Renal cortex interstitium (tissue), 11 donors: ENCODE measurements around the gene STARD7. TPM values are rescaled to one million over a fixed set of nuclear protein-coding genes. Genes with fewer than 3 reads are reported as not detected.

Experiments
- DNase-seq, 11 donors: peaks; one replicate each; pipeline ENCODE4 v3.0.0-alpha.2; 2013; ENCODE audit warnings: low read depth in 9 of 11, low spot score in 4 of 11; ENCODE audit errors: extremely low read depth in 1 of 11
- polyA plus RNA-seq, 3 donors: library from polyadenylated mRNA; unstranded; fragments of 120-200 nt; gene quantifications; one replicate each; pipeline ENCODE4 v1.2.1, GENCODE V29; 2013; ENCODE audit not compliant: insufficient read length in 3 of 3

The STARD7 gene
- polyA plus RNA-seq, 3 donors = 135 to 159 (median 141) TPM

DNA sequence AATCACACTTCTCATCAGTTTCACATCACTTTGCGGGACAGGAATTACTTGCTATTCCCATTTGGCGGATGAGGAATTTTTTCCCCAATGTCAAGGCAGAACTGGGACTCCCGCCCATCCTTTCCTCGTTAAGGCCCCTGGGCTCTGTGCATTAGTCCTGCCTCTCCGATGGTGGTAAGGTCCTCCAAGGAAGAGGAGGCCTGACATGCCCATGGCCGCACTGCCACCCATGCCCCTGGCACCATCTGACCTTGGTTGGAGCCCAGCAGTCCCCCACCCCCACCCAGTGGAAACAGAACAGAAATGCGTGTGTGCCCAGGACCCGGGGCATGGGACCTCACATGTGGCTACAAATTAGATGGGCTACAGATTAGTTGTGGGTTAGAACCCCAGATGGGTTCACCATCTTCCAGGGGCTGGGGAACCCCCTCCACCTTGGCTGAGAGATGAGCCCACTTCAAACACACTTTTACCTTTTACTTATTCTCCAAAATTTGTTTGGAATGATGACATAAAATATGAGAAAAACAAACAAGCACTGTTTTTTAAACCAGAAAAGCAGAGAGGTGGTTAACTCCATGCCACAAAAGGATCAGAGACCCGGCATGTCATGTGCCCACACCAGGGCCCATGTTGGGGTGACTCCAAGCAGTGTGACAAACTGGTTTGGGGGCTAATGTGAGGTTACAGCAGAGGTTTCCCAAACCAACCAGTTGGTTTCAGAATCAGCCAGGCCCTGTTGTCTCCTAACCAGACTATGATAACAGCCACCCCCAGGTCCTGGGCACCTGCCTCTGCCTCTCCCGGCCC lies 52.4 kb downstream of the STARD7 start:
- no peak for DNase-seq

DNA sequence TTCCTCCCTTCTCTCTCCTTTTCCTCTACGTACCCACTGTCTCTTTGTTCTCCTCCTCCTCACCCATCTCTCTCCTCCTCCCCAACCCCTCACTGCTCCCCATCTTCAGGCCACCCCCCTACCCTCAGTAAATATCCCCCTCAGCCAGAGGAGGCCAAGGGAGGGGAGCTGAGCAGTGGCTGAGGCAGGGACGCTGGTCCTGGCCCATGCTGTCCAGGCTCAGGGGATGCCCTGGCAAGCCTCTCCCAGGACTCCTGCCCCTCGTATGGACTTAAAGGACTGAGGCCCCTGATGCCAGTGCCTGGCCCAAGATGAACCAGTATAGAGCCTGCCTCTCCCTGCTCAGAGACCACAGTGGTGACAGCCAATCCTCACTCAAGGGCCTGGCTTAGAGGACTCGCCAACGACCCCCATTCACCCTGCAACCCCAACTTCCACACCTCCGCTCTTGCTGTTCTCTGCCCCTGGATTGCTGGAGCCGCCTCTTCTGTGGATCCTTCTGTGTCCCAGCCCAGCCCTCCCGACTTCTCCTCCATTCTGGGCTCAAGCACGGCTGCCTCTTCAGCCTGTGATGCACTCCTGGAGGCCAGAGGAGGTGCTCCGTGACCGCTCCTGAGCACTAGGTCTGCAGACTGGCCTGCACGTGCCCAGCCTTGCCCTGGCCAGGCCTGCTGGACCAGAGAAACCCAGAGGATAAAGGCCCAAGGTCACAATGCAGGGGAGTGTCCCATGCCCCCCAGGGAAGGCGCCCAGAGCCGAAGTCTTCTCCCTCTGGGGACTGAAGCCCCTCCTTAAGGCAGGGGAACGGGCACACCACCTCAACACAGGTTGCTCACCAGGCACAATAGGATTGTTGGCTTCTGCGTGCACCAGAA lies 53.9 kb downstream of the STARD7 start:
- DNase-seq = no peak

DNA sequence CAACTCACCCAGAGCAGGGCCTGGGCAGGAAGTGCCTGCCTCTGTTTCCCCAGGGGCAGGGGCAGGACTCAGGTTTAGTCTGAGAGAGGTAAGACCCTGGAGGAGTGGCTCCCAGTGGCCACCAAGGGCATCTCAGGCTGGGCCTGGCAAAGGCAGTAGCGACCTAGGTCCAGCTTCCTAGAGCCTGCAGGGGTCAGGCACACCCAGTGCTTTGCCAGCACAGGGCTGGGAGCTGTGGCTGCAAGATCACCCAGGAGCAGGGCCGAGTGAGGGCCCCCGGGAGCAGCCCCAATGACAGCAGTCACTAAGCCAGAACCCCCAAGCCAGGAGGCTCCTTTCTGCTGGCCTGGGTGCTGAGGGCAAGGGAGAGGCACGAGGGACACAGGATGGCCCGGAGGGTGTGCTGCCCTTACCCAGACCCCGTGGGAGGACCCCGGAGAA lies 54.6 kb downstream of the STARD7 start:
- DNase-seq = no peak

DNA sequence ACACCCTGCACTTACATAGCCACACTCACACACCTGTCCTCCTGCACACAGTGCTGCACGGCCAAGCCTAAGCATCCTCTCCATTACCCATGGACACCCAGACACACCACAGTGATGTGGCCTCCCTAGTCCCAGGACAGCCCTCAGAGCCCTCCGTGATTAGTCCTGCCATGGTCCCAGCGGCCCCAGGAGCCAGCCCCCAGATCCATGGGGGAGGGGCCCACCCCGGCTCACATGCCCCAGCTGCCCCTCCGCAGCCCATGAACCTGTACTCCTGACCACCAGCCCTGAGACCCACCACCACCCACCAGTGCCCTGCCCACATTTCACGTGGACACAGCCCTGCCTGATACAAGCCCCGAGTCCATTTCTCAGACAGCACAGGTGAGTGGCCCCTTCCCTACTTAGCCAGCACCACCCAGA lies 55.3 kb downstream of the STARD7 start:
- DNase-seq = no peak

DNA sequence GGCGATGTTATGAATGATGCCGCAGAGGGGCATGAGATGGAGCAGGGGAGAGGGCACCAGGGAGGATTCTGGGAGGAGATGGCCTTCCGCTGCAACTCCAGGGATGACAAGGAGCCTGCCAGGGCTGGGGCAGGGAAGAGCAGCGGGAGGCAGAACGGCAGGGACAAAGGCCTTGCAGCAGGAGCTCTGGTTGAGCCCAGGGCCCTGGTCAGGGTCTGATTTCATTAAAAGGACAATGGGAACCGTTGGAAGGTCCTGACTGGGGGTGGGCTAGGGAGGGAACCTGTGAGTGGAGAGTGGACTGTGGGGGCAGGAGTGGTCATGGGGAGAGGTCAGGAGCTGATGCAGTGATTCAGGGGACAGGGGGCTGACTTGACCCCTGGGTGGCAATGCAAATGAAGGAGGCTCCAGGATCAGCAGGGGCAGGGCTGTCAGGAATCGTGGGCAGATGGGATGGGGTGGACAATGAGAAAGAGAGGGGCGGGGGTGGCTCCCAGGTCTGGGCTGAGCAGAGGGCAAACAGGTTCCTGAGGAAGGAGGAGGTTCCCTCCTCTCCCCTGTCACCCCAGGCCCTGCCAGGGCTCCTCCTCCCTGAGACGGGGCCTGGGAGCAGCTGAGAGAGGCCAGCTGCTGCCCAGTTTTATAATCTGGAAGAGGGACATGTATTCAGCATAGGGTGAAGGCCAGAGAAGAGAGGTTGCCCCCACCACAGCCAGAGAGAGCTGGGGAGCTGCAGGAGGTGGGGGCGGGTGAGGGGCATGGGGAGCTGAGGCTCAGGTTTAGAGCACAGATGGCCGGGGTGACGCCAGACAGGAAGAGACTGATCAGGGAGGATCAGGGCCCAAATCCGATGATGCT lies 56.1 kb downstream of the STARD7 start:
- no peak for DNase-seq

DNA sequence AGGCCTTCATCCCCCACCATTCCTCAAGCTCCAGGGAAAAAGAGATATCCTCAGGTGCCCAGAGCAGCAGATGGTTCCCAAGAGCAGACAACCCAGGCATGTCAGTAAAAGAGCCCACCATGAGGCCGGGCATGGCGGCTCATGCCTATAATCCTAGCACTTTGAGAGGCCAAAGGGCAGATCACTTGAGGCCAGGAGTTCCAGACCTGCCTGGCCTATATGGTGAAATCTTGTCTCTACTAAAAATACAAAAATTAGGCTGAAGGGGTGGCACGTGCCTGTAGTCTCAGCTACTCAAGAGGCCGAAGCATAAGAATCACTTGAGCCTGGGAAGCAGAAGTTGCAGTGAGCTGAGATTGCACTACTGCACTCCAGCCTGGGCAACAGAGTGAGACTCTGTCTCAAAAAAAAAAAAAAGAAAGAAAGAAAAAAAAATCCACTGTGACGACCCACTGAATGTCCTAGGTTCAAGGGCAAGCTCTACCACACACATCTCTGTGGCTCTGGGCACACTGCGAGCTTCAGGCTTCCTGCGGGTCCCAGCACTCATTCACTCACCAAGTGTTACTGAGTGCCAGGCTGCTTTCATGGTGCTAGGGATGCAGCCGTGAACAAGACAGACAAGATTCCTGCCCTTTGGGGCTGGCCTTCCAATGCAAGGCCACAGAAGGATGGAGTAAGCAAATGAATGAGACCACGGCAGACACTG lies 56.9 kb downstream of the STARD7 start:
- no peak for DNase-seq

DNA sequence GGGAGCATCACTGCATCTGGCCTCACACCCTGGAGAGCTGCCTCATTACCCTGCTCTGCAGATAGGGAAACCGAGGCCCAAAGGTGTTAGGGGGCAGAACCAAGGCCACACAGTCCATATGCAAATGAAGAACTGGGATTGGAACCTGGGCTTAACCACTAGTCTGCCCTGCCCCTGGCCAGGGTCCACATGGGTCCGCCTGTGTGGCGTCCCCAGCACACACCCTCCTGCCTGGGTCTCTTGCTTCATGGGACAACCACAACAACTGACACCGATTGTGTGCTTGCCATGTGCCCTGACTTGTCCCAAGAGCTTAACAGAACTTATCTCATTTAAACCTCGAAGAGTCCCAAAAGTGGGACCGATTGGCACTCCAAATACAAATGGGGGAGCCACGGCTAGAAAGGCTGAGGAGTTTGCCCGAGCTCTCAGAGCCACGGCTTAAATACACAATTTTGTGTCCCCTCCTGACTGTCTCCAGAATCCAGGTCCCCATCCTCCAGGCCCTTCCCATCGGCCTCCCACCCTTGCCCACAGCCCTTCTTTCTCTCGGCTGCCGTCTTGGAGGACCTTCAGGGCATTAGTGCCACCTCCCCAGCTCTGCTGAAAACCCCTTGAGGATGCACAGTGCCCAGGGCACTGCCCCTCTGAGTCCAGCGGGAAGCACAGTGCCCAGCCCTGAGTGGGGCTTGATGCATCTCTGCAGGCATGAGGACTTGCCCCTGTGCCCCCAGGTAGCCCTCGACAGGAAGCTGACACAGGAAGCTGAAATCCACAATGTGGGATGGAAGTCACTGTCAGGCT lies 57.6 kb downstream of the STARD7 start:
- DNase-seq = no peak

DNA sequence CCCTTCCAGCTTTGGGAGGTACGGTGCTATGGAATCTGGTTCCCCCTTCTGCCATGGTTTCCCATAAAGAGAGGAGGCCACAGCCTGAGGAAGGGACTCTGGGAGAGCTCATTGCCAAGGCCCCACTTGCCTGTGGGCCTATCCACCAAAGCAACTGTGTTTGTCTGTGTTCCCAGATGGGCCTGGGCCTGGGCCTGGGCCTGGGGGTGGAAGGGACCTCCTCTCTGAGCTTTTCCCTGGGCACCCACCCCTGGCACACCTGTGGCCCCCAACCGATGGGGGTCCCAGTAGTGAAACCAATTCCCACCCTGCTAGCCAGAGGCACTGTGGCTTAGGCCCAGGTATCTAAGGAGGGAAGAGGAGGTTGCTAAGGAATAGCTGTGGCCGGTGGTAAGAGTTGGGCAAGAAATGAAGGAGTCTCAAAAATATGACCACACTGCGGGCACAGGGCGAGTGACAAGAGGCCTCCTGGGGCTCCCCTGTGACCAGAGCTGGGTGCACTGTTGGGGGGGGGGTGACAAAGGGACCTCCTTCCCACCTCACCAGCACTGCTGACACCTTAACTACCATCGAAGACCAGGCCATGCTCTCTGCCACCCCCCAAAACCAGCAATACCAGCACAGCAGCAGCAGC lies 58.5 kb downstream of the STARD7 start:
- no peak for DNase-seq

DNA sequence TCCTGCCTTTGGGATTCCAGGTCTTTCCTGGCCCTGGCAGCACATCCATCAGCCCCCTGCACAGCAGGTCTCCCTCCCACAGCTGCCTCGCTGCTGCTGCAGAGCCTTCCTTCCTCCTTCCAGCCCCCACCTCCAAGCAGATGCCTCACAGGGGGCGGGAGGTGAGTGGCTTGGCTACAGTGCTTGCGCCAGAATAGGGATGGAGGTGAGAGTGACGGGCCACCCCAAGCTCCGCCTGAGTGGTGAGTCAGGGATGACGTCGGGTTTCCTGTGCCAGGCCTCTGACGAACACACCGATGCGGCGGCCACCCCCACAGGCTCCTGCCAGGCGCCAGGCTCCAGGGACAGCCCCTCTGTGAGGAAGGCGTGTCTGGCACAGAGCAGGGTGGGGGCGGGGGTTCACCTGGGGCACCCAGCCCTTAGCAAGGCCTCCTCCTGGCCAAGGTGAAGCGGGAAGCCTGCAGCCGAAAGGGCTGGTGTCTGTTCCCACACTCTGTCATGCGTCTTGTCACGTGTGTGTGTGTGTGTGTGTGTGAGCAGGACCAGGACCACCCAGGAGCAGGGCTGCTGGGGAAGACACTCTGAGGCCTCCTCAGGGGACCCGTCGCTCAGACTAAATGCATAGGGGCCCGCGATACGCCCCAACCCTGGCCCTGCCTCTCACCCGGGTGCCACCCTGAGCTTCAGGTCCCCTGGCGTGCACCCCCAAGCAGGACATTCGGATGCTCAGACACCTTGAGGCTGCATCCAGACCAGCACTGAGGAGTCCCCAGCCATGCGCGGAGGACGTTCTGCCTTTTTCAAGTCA lies 60.0 kb downstream of the STARD7 start:
- peak in 7 of 11 donors; percentile 67 to 77 (median 70) for DNase-seq

DNA sequence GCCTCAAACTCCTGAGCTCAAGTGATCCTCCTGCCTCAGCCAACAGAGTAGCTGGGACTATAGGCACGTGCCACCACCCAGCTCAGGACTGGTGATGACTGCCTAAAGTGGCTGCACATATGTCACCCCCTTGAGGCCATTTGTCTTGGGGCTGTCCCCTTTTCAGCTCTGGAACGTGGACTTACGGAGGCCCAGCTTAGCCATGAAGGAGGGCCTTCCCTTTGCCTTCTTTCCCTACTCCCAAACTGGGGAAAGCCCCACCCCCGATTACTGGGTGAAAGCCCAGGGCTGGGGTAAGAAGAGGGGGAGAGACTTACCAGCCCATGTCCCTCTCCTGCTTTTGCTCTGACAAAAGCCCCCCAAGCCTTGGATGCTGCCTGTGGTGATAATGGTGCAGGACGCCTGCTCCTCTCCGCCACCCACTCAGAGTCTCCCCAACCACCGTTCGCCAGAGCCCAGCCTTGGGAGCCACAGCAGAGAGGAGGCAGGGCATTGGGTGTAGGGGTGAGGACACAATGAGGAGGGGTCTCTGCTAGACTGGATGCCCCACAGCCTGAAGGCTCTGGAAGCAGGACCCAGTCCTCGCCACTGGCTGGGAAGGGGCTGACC lies 60.9 kb downstream of the STARD7 start:
- DNase-seq = no peak

DNA sequence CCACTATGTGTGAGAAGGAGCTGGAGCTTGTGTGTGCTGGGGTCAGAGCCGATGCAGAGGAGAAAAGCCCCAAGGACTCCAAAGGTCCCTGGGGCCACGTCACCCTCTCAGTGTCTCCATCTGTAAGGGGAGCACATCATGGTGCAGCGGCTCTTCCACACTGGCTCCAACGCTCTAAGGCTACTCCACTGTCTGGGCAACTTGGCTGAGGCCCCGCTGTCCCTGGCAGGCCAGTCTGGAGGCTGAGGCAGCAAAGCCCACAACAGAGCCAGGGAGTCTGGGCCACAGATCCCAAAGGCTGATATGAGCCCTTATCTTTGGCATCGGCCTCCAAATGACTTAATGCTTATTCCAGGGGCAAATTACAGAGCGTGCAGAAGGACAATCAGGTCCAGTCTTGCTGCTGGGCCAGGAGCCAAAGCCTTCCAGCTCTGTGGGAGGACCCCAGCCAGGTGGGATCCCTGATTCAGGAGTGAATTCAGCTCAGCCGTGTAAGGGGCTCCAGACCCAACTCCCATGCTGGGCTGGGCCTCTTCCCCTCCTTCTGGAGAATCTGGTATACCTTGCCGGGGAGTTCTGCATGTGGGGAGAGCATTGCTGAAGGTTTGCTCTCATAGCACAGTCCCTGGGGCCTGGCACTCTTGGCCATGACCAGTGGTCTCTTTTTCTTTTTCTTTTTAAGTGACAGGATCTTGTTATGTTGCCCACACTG lies 61.6 kb downstream of the STARD7 start:
- DNase-seq = no peak

DNA sequence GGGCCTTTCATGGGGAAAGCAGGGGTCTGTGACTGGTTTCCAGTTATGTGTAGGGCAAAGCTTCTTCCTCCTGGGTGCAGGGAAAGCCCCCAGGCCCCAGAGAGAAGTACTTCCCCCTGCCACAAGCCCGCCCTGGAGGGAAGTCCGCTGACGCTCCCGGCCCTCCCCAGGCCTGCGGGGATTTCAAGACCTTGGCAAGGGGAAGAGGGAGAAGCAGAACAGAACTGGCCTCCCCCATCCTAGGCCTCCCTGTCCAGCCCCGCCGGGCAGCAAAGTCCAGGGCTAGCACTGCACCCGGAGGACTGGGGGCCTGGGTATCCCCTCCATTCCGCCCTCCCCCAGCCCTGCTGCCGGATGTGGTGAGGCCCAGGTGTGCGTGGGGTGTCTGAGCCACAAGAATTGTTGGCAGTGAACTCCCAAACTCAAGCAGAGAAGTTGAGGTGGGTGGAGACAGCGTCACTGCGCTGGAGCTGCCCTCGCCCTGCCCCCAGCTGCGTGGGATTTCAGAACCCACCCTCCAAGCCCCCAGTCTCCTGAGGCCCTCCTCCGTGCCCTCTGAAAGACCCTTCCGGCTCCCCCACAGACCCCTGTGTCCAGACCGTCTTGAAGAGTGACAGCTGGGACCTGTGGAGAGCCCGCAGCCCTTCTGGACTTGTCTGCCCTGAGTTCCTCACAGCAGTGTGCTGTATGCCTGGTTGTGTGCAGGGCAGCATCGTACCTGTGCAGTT lies 62.3 kb downstream of the STARD7 start:
- no peak for DNase-seq

DNA sequence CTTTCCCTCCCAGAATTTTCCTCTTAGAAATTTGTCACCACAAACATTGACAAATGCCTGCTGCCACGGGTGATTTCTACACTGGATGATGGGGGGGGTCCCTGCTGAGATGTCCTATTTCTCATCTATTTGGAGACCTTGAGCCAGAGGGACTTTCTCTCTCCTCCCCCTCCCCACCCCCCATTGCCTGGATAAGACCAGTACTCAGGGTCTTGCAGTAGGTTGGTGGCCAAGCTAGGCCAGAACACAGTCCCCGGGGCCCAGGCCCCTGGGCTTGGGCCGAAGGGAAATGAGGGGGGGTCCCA lies 62.8 kb downstream of the STARD7 start:
- DNase-seq = no peak

DNA sequence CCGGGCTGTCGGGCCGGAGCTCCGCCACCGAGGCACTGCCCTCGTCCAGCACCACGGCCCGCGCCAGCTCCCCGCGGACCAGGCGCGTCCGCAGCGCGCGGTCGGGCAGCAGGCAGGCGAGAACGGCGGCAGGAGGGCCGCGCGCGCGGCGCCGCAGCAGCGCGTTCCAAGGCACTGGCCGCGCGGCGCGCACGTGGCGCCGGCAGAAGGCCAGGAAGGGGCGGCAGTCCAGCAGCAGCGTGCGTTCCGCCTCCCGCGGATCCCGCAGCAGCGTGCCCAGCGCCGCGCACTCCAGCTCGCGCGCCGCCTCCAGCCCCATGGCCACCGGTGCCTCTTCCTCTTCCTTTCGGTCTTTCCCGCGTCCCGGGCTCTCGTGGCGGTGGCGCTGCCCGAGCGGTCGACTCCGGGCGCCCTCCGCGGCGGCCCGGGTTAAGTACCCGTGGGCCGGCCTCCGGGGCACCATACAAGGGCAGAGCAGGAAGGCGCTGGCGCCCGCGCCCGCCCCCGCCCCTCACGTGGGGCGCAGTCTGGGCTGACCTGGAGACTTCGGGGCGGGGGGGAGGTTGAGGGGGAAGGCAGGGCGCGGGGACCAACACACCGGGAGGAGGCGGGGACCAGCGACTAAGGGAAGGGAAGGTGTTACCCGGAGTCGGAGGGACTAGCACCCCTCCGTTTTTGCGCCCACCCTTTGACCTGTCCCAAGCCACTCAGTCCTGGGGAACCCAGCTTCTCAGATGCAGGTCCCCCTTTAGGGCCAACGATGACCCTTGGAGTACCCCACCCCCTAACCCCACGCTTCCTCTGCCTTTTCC lies 63.4 kb downstream of the STARD7 start, which contains the start of gene DUSP2:
DUSP2 (minus strand) TSS at position 405 of the 812 bp plus-strand sequence; CDS start at position 319, 86 bp downstream.
- DNase-seq = peak in 4 of 11 donors; percentile 45 to 63 (median 56)
